Measurements from ENCODE around the gene CPA4.

Gene CPA4

DNA sequence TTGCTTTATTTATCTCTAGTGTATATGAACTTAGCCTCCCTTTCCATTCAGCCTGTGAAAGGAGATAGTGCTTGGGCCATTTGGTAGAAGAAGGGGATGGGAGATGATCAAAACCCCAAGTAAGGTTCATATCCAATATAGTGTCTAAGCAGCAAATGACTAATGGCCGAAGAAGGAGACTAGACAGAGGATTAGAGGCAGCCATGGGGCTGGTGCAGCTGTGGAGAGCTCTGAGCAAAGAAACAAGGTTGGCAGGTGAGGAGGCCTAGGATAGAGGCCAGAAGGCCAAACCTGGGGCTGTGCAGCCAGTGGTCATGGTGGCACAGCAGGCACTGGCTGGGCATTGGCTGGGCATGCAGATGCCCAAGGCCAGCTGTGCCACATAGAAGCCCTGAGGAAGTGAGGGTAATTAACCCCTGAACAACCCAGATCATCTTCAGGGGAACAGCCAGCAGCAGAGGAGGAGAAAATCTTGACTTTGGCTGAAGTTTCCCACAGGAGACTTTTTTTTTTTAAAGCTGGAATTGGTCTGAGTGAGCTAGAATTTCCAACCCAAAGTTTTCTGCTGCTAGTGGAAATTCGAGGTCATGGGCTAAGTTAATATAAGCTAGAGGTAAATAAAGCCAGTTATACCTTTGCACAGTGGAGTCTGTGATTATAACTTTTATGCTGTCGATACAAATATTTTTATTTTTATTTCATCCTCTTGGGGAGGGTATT, 77.0 kb downstream of the CPA4 start:
- H3K4me3 ChIP-seq (replicated peaks; ENCODE audit: low read depth, low read length), result no peak overlapping the region
- TF ChIP-seq, protein P1, sequence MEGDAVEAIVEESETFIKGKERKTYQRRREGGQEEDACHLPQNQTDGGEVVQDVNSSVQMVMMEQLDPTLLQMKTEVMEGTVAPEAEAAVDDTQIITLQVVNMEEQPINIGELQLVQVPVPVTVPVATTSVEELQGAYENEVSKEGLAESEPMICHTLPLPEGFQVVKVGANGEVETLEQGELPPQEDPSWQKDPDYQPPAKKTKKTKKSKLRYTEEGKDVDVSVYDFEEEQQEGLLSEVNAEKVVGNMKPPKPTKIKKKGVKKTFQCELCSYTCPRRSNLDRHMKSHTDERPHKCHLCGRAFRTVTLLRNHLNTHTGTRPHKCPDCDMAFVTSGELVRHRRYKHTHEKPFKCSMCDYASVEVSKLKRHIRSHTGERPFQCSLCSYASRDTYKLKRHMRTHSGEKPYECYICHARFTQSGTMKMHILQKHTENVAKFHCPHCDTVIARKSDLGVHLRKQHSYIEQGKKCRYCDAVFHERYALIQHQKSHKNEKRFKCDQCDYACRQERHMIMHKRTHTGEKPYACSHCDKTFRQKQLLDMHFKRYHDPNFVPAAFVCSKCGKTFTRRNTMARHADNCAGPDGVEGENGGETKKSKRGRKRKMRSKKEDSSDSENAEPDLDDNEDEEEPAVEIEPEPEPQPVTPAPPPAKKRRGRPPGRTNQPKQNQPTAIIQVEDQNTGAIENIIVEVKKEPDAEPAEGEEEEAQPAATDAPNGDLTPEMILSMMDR (IDR thresholded peaks at IDR 0.05; ENCODE audit: low read length, missing control alignments), result no peak
- DNase-seq (ENCODE audit: low read depth), result no peak

DNA sequence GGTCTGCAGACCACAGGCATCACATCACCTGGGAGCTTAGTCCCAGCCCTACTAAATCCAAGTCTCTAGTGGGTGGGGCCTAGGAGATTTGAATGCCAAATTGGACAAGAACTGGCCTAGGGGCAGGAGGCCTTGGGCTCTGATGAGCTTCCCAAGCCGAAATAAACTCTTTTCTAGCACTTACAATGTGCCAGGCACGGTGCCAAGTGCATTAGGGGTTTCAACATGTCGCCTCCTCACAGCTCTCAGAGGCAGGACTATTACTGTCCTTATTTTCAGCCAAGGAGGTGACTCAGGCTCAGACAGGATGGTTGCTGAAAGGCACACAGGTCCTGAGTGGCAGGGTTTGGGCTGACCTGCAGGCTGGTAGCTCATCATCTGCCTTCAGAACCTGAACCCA, 78.1 kb downstream of the CPA4 start:
- TF ChIP-seq, protein P1 (IDR thresholded peaks at IDR 0.05; ENCODE audit: low read length, missing control alignments), result no peak
- DNase-seq (ENCODE audit: low read depth), result peak; percentile 65
- H3K4me3 ChIP-seq (replicated peaks; ENCODE audit: low read depth, low read length), result no peak overlapping the region

DNA sequence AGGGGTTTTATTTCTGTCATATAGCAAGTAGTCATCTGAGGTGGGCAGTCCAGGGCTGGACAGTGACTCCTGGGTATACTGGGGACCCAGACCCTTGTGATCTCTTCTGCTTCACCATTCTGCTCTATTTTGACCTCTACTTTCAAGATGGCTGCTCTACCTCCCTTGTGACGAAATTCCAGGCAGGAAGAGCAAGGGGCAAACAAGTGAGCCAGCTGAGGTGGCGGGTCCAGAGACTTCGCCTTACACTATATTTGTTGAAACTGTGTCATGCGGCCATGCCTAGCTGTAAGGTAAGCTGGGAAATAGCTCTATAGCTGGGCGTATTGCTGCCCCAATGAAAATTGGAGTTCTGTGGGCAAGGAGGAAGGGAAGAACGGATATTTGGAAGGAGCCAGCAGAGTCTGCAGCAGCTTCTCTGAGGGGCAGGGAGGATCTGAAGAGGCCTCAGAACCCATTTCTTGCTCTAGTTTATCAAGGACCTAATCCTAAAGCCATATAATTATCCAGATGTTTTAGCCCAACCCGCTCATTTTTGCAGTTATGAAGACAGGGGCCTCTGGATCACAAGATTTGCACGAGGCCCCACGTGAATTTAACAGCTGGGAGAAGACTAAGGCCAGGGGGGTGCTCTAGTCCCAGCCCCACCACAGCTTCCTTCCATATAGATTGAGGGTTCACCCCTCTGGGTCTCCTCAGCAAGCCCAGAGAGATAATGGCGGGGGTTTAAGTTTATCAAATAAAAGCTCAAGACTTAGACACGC, 79.6 kb downstream of the CPA4 start:
- no peak overlapping the region for H3K4me3 ChIP-seq (replicated peaks; ENCODE audit: low read depth, low read length)
- TF ChIP-seq, protein P1 (IDR thresholded peaks at IDR 0.05; ENCODE audit: low read length, missing control alignments), result no peak
- DNase-seq (ENCODE audit: low read depth), result no peak
